Fibroblast of skin of scalp (primary cell): ENCODE data around the gene HTR3D. TPM values are rescaled to one million over a fixed set of nuclear protein-coding genes. Genes with fewer than 3 reads are reported as not detected.
"Not testable (repeated sequence)": the region's sequence is repeated elsewhere in the genome, so short reads cannot be mapped to it uniquely, and the experiment has no call there.

ENCODE experiments used
- DNase-seq: peaks from one replicate; pipeline ENCODE4 v3.0.0-alpha.2; 2013
- polyA plus RNA-seq, 2 experiments: library from polyadenylated mRNA; unstranded; fragments of 120-200 nt; gene quantifications; one replicate each; pipeline ENCODE4 v1.2.1, GENCODE V29; 2013; ENCODE audit not compliant: insufficient read length in 2 of 2

Gene HTR3D
- polyA plus RNA-seq (2013, experiment 1 of 2; ENCODE audit: insufficient read length): not detected
- polyA plus RNA-seq (2013, experiment 2 of 2; ENCODE audit: insufficient read length): not detected

- DNase-seq: no peak
Observed at GRCh38 chr3:184031187-184031792, at the start of gene HTR3D. Gene HTR3D, plus strand, starts transcription at chr3:184031742. Its CDS starts 0 bp downstream, at chr3:184031742.

DNA sequence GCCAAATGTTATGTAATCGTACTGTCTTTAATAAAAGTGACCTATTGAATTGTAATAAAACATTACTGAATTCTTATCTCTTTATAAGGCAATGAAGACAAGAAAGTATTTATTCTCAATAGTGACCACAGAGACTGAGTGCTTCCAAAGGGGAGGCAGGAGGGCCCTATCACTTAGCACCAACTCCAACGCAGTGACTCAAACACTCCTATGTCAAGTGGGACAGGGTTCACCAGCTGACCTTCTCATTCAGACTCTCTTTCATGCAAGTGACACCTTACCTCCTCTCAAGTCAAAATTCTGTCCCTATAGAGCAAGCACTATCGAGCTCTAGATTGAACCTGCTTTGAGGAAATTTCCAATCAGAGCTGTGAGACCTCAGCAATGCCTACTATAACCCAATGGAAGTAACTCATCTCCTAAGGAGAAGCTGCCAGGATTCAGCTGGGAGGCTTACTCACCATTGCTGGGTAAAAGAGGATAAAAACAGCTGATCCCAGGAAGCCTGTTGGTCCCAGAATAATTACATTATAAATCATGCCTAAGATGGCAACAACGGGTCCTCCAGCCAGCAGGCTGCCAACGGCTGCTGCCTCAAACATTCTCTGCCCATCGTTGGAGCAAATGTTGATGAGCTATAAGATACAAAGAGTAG is 49.4 kb upstream of the HTR3D start:
- no peak for DNase-seq

DNA sequence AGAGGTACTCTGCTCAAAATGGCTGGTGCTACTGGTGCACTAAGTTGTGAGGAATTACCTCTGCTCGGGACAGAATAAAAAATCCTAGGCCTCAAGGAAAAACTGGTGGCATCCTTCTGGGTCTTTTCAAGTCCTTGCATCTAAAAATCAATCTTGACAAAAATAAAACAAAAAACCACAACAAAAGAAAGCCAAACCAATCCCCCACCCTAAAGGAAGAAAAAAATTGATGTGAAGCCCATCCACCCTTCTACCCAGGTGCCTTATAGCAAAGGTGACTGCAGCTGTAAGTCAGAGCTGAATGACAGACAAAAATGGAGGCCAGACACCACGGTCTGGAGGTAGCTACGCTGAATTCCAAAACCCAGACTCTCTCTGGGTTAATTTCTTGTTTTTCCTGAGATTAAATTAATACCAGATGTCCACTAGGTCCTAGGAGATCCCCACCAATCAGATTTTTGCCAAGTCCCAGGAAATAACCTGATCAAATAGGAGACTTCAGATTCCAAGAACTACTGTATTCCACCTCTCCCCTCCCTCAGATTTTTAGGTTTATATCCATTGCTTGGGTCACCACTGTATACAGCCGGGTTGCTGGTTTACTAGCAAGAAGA is 47.3 kb upstream of the HTR3D start:
- peak; percentile 18 for DNase-seq

GRCh38 chr3:183984749-183985729 is 46.5 kb upstream of the HTR3D start:
- no peak for DNase-seq

- no peak for DNase-seq
Observed at GRCh38 chr3:183987000-183987600, 44.4 kb upstream of the HTR3D start.

GRCh38 chr3:183988216-183988790 is 43.2 kb upstream of the HTR3D start:
- DNase-seq: peak; percentile 45

DNA sequence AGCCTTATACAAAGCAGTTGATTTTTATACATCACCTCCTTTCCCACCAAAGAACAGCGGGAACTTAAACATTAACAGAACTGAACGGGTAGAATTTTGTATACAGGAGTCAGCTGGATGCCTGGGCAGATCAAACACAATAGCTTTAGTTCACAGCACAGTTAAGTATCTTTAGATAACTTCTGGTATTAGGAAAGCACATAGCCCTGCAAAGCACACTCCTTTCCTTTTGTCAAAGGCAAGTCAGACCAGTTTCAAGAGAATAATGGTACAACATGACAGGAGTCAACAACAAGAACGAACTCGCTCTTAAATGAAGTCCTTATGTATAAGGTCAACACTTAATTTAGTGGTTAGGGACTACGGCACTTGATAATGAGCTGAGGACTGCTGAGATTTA is 40.1 kb upstream of the HTR3D start:
- DNase-seq: no peak

DNA sequence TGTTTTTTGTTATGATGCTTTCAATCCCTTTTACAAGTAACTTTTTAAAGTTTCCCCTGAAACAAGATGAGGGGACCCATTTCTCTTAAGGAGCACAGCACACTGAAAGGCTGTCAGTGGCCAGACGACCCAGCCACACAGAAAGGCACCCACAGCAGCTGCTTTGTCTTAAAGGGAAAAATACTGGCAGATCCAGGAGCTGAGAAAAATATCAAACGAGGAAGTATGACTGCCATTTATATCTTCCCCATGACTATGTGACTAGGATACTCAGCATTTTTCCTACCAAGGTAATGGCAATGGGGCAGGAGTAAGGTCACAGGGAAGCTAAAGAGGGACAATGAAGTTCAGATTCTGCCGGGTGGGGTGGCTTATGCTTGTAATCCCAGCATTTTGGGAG is 29.8 kb upstream of the HTR3D start:
- DNase-seq: no peak

DNA sequence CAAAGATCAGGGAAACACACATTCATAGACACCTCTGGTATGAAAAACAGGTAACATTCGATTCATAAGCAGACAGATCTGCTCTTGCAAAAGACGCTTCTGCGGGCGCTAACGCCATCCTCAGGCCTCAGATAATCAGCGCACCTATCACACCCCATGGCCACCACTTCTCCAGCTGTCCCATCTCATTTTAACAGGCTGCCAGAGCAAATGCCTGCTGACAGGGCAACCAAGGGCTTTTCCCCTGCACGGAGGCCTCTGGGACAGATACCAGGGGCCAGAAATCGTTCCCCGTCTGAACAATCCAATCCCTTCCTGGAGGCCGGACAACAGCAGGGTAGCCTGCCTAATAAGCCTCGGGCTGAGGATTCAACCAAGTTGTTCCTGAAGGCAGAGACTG is 29.1 kb upstream of the HTR3D start:
- DNase-seq: no peak

DNA sequence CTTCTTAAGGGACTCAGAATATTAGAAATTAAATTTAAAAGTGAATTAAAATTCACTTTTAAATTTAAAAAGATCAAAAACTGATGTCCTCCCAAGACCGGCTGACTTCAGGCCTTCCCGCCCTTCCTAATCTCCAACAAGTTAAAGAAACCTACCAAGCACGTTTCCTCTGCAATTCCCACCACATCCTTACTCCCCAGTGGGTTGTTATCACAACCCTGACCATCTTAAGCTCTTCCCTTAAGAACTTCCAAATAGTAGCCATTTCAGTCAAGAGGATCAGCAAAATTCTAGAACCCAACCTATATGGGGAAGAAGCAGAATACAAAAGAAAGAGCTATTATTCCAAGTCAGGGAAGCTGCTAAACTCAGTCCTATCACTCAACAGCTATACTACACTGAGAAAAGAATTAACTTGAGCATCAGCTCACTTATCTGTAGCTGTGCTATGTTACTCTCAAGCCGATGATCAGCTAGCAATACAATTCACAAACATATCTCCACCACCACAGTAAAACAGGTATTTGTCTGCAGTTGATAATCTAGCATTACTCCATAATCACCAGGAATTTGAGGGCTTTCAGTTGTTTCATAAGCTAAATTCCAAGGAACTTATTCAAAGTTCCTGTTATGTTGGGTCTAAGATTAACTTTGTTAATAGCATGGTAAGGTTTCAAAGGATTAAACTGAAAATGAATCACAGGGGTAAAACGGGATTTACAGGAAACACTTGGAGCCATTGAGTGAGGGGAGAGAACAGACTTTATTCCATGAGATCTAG is 28.2 kb upstream of the HTR3D start:
- DNase-seq: peak; percentile 70

DNA sequence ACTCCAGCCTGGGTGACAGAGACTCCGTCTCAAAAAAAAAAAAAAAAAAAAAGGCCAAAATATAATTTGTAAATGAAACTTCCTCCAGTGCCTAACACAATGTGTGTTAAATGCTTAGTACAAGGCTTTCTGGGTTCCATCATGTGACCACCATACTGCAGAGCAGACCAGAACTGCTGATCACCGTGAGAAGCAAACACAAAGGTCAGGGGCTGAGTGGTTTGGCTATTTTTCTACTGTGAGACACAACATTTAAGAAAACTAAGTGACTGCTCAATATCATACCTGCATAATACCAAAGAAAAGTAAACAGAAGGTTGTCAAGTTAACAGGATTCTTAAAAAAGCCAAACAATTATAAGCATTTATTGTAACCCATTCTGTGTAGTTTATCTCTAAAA is 27.1 kb upstream of the HTR3D start:
- DNase-seq: no peak

DNA sequence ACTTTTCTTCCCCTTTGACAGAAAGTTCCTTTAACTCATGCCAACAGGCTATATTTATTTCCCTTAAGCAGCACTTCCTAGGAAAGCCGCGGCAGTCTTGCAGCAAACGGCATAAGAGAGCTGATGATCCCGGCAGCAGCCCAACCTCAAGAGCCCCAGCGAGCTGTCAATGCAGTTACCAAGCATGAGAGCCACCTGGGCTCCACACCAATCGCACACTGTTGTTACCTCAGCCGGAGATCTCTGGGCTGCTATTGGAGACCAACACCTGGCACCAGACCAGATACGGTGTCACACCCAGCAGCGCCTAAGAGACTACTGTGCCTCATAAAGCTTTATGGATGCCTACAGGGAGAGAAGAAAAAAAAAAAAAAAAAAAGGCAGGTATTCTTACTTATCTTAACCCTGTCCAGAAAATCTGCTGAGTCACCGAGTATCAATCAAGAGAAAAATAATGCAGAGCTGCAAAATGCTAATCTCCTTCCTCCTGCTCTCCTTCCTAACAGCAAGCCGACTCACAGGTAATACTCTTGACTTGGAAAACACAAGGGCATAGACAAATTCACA is 25.5 kb upstream of the HTR3D start:
- no peak for DNase-seq

DNA sequence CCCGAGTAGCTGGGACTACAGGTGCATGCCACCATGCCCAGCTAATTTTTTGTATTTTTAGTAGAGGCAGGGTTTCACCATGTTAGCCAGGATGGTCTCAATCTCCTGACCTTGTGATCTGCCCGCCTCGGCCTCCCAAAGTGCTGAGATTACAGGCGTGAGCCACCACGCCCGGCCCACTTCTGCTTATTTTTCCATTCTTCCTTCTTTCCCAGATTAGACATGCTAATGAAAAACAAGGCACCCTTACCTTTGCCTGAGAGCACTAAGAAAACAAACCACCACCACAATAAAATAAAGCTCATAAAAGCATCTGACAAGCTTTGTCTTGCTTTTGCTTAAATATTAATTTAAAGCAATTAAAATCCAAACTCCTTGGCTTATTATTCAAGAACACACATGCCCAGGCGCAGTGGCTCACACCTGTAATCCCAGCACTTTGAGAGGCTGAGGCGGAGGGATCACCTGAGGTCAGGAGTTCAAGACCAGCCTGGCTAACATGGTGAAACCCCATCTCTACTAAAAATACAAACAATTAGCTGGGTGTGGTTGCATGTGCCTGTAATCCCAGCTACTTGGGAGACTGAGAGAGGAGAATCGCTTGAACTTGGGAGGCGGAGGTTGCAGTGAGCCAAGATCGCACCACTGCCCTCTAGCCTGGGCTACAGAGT is 24.3 kb upstream of the HTR3D start:
- not testable (repeated sequence) for DNase-seq

GRCh38 chr3:184008161-184008560 is 23.4 kb upstream of the HTR3D start:
- no peak for DNase-seq

GRCh38 chr3:184011230-184011876 is 20.2 kb upstream of the HTR3D start:
- DNase-seq: no peak

GRCh38 chr3:184011937-184012889 is 19.3 kb upstream of the HTR3D start:
- no peak for DNase-seq

- DNase-seq: no peak
Observed at GRCh38 chr3:184015381-184016019, 16.0 kb upstream of the HTR3D start.

DNA sequence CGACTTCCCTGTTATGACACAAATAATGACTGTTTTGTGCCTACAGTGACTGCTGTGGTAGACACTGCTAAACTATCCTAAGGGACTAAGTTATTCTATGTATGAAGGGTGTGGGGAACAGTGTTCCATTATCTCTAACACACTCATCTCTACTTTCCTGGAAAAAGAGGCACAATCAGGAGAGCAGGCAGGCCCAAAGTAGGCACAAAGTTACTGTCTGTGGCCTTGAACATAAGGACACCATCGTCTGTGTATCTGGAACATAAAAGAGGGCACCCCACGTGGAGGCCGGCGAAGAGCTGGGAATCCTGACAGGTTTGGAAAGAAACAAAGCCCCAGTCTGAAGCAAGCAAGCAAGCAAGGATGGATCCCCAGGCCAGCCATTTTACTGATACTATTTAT is 15.4 kb upstream of the HTR3D start:
- no peak for DNase-seq
